Measurements from ENCODE around the gene KAT2A. TPM values are rescaled to one million over a fixed set of nuclear protein-coding genes. Genes with fewer than 3 reads are reported as not detected.

KAT2A gene
- total RNA-seq, 1 experiment from 2014 or later: 8.6 TPM

DNA sequence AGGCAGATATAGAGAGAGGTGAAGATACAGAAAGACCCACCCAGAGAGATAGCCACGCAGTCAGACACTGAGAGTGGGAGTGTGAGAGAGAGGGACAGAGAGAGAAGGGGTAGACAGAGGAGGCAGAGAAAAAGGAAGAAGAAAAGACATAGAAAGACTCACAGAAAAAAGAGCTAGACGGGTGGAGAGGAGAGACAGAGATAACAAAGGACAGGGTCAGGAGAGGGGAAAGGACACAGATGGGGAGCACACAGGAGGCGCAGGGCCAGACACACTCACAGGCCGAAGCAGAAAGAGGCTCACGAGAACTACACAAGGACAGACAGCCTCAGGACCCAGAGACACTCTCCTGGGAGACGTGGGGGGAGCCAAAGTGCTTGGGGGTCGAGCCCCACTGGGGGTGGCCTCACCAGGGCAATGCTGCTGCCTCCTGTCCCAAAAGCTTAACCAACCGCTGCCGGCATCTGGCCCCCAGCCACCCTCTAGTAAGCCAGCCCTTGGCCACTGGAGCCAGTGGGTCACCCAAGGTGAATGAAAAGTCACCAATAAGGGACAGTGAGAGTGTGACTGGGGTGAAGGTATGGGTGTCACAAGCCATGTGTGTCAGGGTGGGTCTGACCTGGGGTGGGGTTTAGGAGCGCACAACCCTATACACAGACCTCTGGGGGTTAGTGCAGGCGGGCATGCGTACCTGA is 26.6 kb downstream of the KAT2A start:
- DNase-seq (ENCODE audit: low read depth): no peak

DNA sequence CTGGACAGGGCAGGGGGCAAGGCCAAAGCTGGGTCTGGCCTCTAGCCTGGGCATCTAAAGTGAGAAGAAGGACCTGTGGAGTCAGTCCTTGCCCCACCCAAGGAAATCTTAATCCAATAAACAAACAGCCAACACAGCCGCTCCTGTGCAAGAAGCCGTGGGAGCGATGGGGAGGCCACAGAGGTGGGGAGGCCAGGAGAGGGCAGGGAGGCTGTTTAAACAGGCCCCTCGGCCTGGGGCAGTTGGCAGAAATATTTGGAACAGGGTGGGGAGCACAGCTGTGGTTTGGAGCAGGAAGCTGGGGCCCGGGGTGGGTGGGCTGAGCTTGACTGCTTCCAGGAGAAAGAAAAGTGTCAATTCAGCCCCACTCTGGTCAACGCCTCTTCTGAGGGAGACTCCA is 28.2 kb downstream of the KAT2A start:
- DNase-seq (ENCODE audit: low read depth): no peak

DNA sequence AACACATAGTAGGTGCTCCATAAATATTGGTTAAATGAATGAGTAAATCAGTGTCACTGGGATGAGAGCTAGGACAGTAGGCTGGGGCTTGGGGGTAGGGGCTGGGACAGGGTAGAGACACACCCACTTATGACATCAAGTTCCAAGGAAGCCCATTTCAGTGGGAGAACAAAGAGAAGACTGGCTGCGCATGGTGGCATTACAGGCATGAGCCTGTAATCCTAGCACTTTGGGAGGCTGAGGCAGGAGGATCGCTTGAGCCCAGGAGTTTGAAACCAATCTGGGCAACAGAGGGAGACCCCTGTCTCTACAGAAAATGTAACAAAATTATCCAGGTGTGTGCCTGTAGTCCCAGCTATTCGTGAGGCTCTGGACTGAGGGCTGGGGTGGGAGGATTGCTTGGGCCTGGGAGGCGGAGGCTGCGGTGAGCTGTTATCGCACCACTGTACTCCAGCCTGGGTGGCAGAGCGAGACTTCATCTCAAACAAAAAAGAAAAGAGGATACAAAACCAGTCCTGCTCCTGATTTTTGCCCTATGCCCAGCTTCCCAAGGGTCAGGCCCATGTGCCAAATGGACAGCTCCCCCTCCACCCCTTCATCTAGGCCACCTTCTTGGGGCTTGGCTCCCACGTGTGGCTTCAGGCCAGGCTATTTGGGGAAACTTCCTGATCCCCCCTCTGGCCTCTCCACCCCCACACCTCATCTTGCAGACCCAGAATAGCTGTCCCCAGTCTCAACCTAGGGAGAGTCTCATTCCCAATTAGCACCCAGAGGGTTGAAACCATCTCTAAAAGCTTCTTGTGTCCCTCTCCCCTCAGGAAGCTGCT is 30.0 kb downstream of the KAT2A start:
- DNase-seq (ENCODE audit: low read depth): no peak

DNA sequence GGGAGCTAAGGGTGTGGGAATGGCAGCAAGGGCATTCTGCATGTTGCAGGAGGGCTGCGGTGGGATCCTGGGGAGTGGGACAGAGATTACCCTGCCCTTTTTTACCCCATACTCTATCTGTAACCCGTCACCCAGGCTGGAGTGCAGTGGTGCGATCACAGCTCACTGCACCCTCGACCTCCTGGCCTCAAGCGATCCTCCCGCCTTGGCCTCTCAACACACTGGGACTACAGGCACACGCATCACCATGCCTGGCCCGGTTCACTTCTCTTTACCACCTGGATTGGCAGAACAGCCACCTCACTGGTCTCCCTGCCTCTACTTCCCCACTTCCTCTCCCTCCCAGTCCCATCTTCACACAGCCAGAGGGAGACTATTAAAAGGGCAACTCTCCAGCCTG is 32.4 kb downstream of the KAT2A start:
- no peak for DNase-seq (ENCODE audit: low read depth)

DNA sequence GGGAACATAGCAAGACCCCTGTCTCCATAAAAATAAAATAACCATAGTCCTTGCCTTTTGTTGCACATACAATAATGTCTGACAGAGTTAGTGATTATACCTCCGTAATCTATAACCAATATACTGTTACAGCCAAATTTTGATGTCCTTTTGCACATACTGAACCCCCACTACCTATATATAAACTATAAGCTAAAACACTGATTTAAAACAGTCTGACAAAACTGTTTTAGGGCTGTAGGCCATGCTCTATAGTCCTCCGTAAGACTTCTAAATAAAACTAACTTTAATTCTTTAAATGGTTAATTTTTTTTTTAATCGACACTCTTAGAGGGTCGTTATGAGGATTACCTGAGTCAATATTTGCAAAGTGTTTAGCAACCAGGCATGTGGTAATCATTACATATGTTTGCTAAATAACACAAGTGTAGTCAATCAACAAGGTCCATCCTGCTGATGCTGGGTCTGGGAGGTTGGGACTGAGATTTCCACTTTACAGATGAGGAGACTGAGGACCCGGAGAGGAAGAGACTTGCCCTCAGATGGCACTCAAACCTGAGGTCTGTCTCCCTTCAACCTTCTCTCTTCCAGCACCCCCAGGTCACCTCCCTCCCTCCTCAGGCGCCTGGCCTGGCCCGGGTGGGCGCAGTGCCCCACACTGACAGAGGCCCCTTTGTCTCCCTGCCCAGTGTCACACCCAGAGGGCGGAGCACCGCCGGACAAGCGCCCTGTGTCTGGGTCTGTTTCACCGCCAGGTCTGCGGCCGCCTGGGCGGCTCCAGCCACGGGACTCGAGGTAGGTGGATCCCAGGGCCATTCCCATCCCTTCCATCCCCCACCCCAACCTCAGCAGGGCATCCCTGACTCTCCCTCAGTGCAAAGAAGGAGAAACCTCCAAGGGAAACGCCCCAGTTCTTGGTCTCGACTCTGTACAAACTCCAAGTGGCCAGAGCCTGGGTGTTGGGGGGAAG is 33.1 kb downstream of the KAT2A start:
- no peak for DNase-seq (ENCODE audit: low read depth)

DNA sequence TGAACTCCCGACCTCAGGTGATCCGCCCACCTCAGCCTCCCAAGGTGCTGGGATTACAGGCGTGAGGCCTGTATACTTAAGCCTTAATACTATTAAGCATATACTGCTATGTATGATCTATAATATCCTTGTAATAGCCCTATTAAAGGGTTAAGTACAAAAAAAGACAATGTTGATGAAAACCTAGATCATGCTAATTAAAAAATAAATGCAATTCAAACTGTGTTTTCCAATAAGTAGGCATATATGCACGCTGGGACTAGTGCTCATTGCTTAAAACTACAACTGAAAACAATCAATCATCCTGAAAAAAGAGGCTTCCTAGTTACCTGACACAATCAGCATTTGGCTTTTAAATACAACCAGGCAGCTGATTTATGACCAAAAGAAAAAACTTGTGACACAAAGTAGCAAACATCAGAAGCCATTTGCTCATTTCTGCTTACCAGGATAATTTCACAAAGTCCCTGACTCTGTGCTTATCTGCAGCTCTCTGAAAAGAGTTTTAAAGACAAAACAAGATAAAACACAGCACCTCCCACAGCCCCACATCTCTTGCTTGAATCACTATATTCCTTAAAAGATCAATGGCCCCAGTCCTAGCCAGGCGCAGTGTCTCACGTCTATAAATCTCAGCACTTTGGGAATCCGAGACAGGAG is 34.0 kb downstream of the KAT2A start:
- DNase-seq (ENCODE audit: low read depth): no peak

DNA sequence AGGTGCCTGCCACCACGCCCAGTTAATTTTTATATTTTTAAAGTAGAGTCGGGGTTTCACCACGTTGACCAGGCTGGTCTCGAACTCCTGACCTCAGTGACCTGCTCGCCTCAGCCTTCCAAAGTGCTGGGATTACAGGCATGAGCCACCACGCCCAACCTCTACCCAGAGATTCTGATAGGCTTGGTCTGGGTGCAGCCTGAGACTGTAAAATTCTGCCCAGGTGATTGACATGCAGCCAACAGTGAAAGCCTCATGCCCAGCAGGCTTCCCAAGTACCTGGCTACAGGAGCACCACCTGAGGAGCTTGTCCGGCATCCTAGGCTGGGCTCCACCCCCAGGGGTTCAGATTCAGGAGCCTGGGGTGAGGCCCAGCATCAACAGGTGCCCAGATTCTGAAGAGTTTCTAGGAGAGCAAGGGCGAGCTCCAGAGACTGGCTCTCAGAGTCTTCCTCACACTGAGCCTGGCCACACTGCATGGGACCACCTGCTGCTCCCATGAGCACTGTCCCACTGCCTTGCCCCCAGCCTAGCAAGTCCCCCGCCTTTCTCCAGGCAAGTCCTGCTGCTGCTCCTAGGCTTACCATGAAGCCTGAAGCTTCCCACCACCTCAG is 39.5 kb downstream of the KAT2A start:
- no peak for DNase-seq (ENCODE audit: low read depth)

DNA sequence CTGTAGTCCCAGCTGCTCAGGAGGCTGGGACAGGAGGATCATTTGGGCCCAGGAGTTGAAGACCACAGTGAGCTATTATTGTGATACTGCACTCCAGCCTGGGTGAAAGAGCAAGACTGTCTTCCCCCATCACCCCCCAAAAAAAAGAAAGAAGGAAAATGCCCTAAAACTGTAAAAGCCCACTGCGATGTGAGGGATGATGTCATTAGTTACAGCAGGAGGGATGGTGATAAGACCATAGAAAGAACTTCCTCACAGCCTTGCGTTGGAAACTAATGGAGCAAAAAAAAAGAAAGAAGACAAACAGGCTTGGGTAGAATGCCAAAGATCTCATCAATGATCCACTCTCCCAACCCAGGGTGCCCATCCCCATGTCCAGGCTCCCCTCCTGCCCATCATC is 41.6 kb downstream of the KAT2A start:
- DNase-seq (ENCODE audit: low read depth): no peak

DNA sequence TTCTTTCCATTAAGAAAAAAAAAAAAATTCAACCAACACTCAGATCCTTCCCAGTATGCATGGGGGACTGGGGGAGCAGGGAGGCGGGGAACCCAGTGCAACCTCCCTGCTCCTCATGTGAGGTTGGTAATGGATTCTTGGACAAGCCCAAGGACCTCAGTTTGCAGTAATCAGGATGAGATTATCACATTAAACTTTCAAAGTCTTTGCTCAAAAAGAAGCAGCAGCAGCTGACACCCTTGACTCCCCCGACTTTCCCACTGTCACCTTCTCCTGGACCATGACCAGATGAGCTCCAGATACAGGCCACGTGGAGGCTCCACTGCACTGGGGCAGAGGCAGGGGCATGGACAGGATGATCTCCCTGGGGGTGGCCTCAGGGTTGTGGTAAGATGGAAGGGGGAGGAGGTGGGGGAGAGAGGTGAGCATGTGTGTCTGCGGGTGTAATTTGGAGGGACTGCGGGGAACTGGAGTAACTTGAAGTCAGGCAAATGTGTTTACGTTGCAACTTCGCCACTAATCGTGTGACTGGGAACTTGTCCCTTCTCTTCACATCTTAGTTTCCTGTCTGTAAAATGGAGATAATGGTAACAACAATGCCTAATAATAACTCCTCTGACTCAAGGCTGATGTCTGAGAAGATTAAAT is 42.6 kb downstream of the KAT2A start:
- no peak for DNase-seq (ENCODE audit: low read depth)

DNA sequence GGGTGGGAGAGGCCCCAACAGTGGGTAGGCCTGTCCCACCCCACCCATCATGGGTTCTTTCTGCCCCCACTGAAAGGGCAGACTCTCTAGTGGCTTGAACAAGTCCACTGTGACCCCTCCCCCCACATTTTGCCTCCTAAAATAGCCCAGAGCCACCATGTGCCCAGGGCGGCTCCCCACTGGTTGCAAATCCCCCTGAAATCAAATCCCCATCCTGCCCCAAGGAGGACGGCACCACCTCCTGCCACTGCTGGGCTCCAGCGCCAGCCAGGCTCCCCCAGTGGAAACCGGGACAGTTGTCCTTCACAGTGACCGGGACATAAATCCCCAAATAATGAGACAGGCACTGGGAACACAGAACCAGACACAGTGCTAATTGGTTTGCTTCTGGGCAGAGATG is 43.4 kb downstream of the KAT2A start:
- DNase-seq (ENCODE audit: low read depth): no peak

DNA sequence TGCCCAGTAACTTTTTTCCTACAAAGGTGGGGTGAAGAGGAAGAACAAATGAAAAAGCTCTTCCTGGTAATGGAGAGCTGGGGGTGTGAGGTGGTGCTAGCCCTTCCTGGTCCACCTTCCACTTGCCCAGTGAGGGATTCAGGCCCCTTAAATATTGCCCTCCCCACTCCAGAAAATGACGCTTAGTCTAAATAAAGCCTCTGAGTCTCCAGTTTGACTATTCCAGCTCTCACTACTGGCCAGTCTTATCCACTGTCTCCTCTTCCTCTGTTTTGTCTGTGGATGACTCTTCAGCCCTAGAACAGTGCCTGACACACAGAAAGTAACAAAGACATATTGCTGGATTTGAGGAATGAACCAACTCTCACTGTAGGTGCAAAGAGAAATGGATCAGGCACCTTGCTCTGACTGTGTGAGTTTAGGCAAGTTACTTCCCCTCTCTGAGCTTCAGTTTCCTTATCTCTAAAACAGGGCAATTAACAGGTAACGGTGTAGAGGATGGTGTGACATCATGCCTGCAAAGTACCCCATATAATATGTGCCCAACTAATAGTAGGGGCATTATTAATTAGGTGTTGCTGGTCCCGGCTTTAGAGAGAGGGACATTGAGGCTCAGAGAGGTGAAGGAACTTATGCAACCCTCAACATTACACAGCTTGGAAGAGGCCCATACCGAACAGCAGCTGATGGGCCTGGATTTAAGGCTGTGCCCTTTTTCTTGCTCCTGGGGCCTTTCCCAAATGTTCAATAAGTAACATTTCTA is 44.2 kb downstream of the KAT2A start:
- no peak for DNase-seq (ENCODE audit: low read depth)

DNA sequence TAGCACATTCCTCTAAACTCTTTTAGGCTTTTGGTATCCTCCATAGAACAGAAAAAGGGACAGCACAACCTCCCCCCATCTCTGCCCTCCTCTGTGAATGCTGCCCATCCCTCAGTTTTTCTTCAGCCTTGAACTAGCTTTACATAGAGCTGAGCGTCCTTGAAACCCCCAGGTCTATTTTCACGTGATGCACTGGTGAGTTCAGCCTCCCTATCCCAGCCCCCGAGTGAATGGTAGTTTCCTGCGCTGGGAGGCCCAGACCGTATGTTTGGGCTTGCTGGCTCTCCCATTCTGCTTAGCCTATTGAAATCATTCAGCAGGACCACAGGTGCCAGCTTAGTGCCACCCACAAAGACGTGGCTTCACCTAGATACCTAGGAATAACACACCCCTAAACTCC is 45.4 kb downstream of the KAT2A start:
- no peak for DNase-seq (ENCODE audit: low read depth)

DNA sequence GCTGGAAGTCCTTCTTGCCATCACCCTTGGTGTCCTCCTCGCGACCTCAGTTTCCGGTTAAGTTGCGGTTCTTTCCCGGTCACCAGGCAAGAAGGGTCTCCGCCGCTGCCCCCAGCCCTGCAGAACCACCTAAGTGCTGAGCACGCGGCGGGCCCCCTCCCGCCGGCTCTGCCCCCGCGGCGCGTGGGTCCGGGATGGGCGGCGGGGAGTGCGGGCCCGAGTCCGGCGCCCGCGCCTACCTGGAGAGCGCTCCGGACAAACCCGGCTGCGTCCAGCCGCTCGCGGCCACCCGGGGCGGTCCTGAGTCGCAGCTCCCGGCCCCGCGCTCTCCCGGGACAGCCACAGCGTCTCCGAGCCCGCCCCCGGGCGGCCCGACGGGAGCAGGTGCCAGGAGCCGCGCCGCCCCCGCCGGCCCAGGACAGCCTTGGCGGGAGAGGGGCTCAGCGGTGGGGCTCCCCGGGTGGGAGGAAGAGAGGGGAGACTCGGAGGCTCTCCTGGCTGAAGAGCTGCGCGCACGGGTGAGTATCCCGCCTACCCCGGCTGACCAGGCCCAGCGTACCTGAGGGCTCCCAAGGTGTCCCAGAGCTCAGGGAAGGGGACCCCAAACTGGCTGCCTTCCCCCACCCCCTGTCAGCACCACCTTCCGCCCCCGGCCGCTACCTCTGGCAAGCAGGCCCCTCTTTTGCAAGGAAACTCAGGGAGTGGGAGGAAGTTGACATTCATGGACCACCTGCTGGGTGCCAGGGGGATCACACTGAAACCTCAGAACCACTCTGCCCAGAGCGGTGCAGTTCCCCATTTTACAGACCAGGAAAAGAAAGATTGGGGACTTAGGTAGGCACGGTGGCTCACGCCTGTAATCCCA is 48.6 kb downstream of the KAT2A start:
- DNase-seq (ENCODE audit: low read depth): no peak

DNA sequence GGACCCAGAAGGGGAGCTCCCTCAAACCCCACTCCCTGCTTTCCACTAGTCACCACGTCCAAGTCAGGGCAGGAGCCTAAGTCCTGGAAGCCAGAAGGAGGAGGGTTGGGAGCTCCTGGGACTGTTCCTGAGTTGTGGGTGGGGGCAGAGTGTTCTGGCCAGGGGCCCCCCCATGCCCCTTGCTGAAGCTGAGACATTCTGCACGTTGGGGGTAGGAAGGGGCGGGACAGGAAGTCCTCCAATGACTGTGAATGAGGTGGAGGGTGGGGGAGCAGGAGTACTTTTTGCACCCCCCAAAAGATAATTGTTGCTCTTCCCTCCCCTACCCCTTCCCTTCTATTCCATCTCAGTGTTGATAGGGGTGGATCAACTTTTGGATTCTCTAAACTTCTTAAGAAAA is 49.4 kb downstream of the KAT2A start:
- no peak for DNase-seq (ENCODE audit: low read depth)

DNA sequence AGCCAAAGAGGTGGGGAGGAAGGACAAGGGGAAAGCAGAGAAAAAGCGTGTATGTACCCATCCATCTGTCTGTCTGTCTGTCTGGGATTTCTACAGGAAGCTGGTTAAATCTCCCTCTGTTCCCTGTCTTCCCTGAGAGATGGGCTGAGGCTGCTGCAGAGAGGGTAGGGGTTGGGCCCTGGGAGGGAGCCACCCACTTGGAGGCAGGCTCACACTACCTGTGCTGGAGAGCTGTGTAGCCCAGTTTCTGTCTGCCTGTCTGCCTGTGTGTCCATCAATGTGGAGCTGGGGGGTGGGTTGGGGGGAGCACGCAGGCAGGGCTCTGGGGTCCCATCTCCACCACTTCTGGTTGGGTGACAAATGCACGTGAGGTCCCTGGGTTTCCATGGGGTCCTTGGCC is 52.2 kb downstream of the KAT2A start:
- DNase-seq (ENCODE audit: low read depth): no peak

DNA sequence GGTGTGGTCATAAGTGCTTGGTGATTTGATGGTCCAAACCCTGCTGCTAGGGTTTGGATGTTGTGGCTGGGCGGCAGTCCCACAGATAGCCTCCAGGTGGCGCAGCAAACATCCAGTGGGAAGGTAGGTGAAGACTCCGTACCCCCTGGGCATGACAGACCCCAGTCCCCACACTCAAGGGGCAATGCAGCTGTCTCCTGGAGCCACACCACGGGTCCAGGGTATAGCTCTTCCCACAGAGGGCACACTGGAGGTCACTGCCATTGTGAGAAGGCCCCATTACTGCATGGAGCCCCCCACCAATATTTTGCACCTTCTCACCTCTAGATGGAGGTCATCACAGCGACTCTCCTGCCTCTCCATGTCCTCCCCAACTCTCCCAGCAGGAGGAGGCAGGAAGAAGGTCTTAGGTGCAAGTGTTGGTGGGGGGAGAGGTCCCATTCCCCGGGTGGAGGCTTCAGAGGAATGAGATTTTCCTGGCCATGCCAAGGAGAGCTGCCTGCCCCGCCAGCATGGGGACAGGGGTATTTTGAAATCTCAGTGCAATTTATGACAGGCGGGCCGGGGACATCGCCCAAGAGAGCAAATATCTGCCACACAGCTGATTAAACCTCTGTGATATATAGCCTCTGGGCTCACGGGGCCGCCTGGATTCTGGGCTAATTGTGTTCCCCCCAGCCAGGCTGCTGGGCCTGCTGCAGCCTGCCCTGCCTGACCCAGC is 53.6 kb downstream of the KAT2A start:
- DNase-seq (ENCODE audit: low read depth): peak; percentile 38

DNA sequence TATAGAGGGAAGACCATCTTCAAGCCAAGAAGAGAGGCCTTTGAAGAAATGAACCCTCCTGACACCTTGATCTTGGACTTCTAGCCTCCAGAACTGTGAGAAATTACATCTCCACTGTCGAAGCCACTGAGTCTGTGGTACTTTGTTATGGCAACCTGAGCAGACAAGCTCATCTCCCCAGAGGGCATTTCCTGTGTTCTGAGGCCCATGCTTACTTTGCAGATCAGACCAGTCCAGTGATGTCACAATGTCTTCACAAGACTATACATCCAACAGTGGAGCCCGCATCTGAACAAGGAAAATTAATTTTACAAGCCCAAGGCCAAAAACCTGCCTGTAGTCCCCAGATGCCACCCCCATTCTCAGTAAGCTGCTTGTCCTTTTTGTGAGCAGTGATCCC is 56.0 kb downstream of the KAT2A start:
- peak; percentile 48 for DNase-seq (ENCODE audit: low read depth)

Measured in M059J (cell line).